COLO829 (cell line): Measurements from ENCODE around the gene MBNL1.
"Not testable (repeated sequence)": the region's sequence is repeated elsewhere in the genome, so short reads cannot be mapped to it uniquely, and the experiment has no call there.

Experiments
- DNase-seq: peaks from one replicate; pipeline ENCODE4 v3.0.0; 2012; ENCODE audit warnings: low spot score

Gene MBNL1

DNA sequence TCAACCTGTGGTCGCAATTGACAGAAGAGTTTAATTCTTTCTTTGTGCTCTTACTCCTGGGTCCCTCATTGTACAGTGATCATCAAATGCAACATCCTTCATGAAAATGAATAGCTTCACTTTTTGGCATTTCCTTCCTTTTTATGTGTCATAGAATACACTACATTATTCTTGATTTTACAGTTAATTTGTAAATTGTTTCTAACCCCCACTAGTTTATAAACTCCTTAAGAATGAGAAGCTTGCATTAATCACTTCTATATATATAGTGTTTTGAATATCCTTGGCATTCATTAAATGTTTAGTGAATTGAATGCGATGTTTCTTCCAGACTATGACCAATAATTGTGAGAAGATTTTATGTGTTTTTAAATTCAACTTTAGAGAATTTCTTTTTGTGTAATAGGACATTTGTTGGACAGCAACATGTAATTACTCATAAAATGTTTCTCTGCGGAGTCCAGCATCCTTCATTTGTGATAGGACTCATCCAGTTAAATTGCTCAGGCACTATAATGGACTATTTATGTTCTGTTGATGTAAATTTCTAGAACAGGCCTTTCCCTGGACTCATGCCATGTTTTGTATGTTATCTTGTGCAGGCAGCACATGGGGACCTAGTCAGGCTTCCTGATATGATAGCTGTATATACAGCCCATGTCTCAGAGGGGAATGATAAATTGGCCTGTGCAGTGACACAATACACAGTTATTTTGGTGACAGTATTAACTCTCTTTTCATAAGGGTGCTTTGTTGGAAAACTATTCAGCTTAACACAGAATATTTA lies 51.3 kb downstream of the MBNL1 start:
- peak; percentile 72 for DNase-seq

DNA sequence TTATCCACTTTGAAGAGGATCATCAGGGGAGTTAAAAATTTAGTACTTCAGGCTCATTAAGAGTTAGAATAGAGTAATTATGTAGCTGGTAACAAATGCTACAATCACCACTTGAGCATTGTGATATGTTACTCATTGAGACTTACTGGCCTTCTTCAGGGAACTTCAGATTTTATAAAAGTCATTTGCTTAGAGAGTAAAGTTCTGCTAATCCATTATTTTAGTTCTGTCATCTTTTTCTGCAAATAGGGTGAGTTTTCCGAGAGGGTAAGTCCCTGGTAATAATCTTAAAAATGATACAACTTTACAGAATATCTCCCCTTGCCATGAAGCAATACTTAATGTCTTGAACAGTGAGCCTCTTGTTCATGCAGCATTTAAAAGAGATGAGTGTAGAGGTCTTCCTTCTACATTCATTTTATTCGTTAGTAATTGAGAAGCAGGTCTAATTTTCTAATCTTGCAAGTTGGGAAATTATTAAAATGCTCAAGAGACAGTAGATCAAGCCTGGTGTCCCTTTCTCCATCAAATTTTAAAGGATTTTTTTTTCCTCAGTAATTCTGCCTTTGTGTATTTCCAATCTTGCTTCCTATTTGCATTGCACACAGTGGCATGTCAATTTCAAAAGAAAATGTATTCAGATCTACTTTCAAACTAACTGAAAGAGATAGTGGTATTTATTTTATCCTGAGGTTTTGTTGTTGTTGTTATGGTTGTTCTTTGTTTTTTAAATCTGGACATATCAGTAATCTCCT lies 52.6 kb downstream of the MBNL1 start:
- DNase-seq: peak; percentile 31

DNA sequence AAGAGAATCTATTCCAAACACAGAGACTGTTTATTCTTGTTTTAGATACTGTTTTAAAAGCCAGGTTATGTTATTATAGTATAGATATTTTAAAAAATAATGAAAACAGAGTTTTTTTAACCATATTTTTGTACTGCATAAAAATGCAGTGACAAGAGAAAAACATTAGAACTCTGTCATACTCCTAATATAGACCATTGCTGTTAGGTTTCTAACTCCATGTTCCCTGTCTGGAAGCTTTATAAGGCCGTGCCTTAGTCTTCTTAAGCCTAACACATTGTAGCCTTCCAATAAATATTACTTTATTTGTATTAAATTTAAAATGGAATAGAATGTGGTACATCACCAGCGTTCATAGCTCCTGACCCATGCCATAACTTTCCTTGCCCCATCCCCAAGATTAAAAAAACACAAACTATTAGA lies 53.2 kb downstream of the MBNL1 start:
- DNase-seq: no peak

DNA sequence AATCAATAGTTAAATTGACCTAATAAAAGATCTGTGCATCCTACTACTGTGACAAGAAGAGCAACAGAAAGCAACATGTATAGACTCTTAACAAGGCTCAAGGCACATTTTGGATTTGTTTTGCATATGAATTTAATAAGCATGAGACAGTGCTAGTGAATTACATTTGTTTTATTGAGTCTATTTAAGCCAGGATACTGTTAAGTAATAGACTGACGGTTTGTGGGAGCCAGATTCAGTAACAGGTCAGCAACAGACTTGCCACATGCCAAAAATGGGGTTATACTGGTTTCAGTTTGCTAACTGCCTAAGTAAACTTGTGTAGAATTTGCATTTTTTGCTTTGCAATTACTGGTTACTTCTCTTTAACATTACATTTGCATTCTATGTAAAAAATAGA lies 54.0 kb downstream of the MBNL1 start:
- no peak for DNase-seq

DNA sequence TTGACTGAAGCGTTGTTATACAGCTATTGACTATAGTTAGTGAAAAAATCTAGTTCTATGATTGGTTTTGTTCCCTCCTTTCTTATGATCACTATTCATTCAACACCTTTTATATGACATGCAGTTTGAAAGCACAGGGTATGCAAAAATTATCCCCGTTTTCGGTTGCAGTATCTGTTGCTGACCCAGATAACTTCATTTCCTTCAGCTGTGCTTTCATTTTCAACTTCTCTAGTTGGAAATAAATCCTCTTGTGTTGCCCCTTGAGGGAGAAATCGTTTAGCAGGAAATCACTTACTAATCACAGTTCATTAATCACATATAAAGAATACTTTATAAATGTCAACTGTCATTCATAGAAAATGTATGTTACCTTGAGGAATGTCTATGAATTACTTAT lies 55.1 kb downstream of the MBNL1 start:
- DNase-seq: no peak

DNA sequence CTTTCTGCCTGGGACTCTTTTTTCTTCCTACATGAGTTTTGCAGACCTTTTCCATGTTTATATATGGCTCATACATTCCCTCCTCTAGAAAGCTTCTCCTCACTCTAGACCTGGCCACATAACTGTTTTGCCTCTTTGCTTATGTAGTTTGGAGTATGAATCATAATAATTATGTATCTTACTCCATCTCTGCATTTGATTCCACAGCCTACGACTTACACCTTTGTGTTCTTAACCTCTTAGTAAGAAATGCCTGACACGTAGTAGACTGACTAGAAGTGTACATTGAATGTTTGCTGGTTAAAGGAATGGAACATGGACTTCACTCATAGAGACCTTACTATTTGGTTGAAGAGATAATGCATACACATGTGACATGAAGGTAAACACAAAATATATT lies 56.4 kb downstream of the MBNL1 start:
- no peak for DNase-seq

DNA sequence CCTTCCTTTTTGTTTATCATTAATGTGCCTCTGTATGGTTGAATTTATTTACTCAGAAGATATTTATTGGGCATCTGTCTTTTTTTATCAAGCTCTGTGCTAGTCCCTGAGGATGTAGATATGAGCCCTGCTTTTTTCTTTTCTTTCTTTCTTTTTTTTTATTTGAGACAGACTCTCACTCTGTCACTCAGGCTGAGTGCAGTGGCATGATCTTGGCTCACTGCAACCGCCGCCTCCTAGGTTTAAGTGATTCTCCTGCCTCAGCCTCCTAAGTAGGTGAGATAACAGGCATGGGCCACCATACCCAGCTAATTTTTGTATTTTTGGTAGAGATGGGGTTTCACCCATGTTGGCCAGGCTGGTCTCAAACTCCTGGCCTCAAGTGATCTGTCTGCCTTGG lies 58.5 kb downstream of the MBNL1 start:
- DNase-seq: no peak

DNA sequence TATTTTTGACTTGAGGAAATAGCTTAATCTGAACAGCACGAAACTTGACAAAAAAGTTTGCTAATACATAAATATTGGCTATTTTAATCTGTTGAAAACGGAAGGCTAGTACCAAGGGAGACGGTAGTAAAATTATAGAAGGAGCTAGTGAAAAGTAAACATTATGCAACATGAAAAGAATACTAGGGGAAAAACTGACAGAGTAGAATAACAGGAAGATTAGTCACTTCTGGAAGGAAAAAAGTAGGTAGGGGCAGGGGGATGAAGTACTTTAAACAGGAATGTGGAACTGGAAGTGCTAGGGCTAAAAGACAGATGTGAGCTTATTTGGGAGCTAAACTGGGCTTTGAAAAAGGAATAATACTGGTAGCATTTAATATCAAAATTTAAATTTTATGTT lies 60.1 kb downstream of the MBNL1 start:
- peak; percentile 40 for DNase-seq

DNA sequence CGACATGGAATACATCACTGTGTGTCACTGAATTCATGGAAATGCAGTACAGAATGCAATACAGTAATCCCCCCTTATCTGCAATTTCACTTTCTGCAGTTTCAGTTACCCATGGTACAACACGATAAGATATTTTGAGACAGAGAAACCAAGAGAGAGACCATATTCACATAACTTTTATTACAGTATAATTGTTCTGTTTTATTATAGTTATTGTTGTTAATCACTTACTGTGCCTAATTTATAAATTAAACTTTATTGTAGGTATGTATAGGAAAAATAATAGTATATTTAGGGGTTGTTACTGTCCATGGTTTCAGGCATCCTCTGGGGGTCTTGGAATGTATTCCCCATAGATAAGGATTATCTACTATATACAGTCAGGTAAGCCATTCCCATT lies 61.8 kb downstream of the MBNL1 start:
- DNase-seq: no peak

DNA sequence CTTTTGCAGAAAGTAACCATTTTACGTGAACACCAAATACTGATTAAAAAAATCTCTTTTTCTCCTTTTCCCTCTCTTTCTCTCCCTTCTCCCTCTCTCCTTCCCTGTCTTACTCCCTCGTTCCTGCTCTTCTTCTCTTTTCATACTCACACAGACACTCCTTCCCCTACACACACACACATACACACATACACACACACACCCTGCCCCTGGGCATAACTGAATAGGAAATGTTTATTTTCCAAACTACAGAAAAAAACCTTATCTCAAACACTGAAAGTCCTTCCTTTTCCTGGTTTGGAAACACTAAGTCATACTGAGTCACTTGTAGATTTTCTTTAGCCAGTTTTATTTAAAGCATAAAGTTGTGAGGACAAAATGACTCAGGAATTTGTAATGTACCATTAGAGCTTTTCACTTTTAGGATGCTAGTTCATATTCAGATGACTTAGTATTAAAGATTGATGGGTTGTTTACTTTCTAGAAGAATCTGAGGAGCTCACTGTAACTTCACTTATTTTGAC lies 62.4 kb downstream of the MBNL1 start:
- peak; percentile 63 for DNase-seq

DNA sequence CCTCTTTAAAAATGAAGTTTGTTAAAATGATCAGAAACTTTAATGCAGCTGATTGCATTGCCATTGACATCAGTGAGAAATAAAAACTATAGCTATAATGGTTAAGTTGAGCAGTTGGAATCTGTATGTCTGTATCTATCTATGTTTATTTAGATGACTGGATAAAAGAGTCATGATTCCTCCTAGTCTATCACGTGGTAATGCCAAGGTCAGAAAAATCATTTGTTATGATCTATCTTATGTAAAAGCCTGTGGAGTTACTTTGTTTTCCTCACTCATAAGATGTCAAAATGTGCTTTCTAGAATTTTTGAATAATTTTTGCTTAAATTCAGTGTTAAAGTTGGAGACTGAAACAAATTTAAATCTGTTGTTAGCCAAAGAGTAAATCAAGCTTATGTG lies 63.3 kb downstream of the MBNL1 start:
- no peak for DNase-seq

DNA sequence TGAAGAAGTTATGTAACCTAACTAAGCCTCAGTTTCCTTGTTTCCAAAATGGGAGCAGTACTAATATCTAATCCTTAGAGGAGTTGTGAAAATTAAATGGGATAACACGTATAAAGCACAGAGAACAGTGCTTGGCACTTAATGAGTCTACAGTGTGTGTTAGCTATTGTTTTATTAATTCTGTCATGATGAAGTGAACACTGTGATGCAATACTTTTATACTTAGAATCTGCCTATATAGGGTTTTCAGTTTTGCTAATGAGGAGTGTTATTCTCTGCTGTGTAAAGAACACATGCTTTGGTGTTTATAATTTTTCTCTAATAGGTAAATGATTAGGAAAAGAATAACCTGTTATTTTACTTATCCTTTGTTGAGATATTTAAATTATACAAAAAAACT lies 65.2 kb downstream of the MBNL1 start:
- DNase-seq: no peak

DNA sequence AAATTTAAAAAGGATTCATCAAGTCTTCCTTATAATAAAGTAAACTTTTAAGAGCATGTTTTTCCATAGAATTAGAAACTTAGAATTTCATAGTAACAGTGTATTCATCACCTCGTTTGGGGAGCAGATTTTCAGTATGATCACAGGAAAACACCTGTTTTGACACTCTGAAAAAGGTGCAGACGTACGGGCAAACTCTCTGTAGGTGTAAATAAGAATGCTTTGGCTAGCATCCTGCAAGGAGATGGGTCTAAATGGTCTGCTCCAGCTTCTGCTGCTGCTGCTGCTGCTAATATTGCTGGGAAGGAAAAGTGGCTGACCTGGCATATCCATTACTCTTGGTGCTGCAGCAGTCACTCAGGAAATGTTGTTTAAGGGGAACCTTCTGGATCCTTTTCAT lies 66.0 kb downstream of the MBNL1 start:
- no peak for DNase-seq

DNA sequence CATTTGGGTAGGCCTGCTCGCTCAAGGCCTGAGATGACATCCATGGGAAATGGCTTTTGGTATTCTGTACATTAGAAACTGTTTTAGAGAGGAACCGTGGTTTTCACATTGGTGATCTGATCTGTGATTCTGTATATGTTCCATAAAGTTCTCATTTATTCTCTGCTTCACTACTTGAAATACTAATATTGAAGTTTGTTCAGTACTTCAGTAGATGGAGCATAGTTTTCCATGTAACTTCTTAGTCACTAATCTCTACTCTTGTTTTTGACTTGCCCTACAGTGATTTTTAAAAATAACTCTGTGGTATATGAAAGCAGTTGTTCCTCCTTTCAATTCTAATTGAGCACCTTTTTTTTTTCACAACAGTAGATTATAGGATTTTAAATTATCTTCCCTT lies 66.5 kb downstream of the MBNL1 start:
- DNase-seq: no peak

DNA sequence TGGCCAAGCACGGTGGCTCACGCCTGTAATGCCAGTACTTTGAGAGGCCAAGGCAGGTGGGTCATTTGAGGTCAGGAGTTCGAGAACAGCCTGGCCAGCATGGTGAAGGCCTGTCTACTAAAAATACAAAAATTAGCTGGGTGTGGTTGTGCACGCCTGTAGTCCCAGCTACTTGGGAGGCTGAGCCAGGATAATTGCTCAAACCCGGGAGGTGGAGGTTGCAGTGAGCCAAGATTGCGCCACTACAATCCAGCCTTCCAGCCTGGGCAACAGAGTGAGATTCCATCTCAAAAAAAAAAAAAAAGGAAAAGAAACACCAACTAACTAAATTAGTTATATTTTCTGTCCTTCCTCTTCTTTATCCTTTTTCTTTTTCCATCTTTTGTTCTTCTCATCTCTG lies 68.6 kb downstream of the MBNL1 start:
- DNase-seq: not testable (repeated sequence)

DNA sequence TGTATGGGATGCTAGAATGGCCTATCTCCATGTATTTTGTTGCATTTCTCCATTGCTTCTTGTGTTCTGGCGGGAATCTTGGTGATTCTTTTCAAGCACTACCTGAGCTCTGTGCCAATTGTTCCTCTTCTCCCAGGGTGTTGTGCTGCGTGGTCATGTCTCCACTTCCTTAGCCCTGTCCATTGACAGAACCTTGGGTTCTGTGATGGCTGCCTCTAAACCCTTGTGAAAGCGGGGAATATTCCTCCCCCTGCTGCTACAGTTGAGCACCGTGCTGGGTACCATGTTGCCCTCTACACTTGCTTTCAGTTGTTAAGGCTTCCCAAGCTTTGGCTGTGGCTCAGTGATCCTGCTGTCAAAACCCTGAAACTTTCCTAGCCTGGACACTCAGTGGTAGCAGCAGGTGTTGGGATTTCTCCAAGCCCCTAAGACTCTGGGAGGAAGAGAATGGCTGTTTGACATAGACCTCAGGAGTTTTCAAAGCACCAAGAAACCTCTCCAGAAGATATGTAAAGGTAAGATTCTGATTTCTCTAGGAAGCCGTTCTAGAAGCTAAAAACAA lies 69.5 kb downstream of the MBNL1 start:
- no peak for DNase-seq

DNA sequence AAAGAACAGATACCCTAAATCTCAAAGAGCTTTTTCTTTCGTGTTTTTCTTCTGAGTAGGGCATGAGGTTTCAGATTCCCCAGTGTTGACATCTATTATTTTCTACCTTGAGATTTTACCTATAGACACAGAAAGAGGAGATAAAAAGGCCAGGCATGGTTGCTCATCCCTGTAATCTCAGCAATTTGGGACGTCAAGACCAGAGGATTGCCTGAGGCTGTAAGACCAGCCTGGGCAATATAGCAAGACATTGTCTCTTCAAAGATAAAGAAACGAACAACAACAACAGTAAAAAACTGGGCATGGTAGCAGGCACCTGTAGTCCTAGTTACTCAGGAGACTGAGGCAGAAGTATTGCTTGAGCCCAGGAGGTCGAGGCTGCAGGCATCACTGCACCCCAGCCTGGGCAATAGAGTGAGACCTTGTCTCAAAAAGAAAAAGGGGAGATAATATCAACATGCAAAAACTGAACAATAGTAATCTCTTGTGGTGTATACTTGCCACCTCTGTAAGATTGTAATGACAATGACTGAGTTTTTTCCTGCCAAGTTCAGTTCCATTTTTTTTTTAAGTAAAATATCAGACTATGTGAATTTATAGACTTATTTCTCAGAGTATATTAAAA lies 71.3 kb downstream of the MBNL1 start:
- DNase-seq: no peak

DNA sequence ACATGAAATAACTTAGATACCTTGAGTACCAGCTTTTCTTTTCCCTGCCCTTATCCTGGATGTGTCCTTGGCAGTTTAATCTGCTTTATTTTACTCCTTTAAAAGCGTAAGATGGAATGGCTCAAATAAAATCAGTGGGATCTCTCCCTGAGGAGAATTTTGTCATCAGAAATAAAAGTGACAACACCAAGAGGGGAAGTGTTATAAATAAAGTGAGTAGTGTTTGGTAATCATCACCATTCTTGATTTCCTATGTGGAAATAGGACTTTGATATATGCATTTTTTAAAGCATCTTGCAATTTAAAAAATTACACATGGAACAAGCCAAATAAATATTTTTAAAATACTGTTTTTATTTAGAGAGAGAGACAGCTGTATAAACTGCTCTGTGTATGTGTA lies 76.5 kb downstream of the MBNL1 start:
- no peak for DNase-seq

DNA sequence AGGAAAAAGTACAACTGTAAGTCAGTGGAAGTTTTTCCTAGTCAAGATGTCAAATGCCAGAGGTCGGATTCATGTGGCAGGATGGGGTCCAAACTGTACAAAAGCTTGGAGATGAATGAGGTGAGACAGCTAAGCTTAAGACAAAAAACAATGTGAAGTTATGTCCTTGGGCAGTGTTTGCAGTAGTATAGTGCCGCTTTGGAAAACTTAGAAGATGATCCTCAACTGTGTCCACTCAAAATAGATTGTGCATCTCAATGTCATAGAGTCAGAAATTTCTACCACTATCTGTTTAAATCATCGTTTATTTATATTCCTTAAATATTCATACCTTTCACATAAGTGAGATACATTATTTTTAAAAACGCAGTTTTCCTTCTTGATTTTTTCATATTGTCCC lies 77.3 kb downstream of the MBNL1 start:
- no peak for DNase-seq

DNA sequence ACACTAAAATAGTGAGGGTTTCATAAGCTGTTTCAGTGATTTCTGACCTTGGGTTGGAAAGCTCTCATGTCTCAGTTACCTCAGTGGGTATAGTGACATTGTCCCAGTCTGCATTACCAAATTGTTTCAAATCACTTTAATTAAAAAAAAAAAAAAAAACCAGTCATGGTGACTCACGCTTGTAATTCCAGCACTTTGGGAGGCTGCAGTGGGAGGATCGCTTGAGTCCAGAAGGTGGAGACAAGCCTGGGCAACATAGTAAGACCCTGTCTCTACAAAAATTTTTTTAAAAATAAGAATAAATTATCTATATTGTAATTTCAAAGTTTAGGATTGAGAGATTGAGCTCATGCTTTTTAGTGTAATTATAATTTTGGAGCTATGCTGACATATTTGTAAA lies 78.0 kb downstream of the MBNL1 start:
- DNase-seq: no peak

DNA sequence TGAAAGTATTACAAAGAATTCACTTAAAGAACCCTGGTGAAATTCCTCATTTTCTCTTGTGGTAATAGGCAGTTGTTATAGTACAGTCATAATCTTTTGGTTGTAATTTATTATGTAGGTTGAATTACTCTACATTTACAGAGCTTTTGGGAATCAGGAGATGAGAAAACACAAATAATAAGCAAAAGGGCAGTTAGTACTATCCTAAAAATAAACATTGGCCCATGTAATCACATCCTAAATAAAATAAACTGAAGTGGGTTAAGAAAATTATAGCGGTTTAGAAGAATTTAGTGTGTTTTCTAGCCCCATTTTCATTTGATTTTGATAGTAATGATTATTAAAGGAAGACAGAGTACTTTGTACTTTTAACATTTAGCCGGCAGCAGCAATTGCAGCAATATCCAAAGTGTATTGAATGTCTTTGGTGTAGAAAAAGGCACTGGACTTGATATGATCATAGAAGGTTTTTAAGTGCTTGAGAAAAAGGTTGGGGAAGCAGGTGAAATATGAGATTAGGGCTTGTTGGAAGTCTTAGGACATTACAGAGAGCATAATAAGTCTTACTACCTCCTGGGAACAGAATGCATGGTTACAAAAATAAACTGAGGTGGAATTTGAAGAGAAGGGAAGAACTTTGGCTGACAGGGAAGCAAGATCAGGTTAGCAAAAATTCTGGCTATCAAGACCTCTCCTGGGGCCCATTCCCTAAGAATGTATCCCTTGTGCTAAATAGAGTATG lies 79.9 kb downstream of the MBNL1 start:
- no peak for DNase-seq

DNA sequence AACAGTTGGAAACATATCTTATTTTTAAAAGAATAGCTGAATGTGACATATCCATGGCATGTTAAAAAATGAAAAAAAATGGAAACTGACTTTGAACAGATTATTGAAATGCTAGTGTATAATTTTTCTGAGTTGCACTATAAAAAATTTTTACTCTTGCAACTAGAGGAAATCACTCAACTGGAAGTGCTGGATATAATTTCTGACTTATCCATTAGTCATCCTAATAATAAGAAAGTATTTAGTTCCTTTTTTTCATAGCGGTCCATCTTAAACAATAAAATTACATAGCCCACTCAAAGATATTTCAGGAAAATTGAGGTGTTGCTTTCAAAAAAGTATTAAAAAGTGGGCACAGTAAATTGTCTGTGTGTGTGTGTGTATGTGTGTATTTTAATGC lies 80.7 kb downstream of the MBNL1 start:
- no peak for DNase-seq
